Measurements from ENCODE around the gene GPR158.

GPR158 gene

DNA sequence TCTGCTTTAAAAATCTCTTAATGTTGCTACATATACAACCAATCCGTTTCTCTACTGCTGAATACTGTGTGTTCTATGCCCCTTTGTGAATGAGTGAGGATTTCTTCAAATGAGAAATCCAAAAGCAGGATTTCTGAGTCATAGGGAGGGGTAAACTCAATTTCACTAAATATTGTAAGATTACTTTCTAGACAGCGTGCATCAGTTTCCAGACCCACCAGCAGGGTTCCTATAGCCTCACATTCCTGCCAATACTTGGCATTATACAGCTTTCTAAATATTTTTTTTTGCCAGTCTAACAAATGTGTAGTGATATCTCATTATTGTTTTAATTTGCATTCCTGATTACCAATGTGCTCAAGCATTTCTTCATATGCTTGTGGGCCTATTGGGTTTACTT lies 35.5 kb downstream of the GPR158 start:
- DNase-seq (ENCODE audit: insufficient read length) (no peak), FAIRE-seq (no peak)
- TF ChIP-seq POLR2A (IDR thresholded peaks at IDR 0.05; ENCODE audit: low read depth, low read length), result no peak
- TF ChIP-seq POLR2AphosphoS5 (IDR thresholded peaks at IDR 0.05; ENCODE audit: low read depth, low read length), result no peak
- TF ChIP-seq TAF1 (IDR thresholded peaks at IDR 0.05; ENCODE audit: borderline replicate concordance, low read depth, low read length), result no peak

DNA sequence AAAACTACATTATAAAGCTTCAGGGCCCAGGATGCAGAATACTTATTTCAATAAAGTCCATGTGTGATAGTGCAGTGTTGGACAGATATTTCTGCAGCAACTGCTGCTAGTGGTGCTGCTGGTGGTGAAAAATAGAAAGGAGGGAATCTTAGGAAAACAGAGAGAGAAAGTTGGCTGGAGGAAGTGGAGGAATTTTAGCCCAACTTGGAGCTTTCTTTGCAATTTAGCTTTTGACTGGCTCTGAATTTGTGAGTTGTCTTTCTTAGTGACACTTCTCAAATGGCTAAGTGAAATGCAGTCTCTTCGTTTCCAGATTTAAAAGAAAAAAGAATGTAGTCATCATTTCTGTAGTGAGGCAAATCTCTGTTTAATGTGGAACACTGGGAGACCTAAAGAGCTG lies 45.4 kb downstream of the GPR158 start:
- TF ChIP-seq TAF1 (IDR thresholded peaks at IDR 0.05; ENCODE audit: borderline replicate concordance, low read depth, low read length) (no peak), POLR2AphosphoS5 (IDR thresholded peaks at IDR 0.05; ENCODE audit: low read depth, low read length) (no peak), POLR2A (IDR thresholded peaks at IDR 0.05; ENCODE audit: low read depth, low read length) (no peak)

DNA sequence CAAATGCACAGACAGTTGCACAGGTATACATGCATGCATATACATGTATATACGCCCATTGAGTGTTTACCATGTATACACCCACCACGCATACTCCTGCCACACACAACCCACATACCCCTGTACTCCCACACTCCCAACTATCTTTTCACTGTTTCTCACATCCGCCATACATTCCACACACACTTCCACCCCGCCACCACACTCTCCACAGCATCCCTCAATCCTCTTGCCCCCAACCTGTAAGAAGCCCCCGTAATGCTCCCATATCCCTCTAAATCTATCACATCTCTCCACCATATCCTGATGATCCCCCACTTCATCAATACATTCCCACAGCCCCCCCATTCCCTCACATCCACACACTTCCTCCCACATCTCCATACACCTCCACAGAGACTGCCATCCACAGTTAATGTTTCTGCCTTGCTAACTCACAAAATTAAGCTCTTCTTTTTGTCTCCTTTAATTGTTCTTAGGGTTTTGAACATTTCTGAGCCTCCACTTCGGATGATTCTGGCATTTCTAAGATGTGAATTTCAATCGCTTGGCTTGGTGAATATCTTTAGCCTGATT lies 47.4 kb downstream of the GPR158 start:
- TF ChIP-seq POLR2A (IDR thresholded peaks at IDR 0.05; ENCODE audit: low read depth, low read length) (no peak), TAF1 (IDR thresholded peaks at IDR 0.05; ENCODE audit: borderline replicate concordance, low read depth, low read length) (no peak), POLR2AphosphoS5 (IDR thresholded peaks at IDR 0.05; ENCODE audit: low read depth, low read length) (no peak)
- DNase-seq (ENCODE audit: insufficient read length) (no peak), FAIRE-seq (no peak)

More for the DNA sequence above, 45.4 kb downstream of the GPR158 start:
- DNase-seq (ENCODE audit: insufficient read length) (no peak), FAIRE-seq (no peak)

DNA sequence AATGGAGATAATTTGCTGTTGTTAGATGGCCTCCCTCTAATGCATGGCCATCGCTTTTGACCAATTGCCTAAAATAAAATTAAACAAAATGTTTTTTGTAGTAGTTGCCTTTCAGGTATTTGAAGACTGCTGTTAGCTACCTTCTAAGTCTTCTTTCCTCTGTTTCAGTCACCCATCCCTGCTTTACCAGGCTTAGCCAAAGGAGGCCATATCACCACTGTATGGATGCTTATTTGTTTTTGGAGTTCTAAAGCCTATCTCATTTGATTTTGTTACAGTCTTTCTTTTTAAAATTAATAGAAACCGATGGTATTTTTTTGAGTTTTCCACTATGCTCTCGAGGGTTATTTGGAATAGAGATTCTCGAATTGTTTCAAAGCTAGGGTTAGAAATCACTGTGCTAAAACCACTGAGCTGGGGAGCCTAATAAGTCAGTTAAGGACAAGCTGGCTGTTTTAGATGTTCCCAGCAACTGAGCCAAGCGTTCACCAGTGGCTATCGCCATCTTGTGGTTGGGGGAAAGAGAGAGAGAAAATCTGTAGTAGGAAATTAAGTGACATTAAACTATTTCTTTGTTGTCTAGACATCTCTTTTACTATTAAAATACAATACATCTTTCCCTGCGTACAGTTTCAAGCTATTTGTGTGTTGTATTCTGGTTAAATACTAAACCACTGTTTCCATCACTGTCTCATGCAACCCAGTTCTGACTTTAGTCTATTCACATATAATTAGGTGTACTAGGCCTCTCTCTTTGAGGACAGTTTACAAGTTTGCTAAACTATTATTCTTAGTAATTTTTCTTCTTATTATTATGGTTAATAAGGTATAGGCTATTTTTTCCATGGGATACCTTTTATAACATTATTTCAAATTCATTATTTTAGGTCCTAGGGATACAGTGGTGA lies 52.2 kb downstream of the GPR158 start:
- FAIRE-seq, result no peak
- no peak for TF ChIP-seq TAF1 (IDR thresholded peaks at IDR 0.05; ENCODE audit: borderline replicate concordance, low read depth, low read length)
- no peak for TF ChIP-seq POLR2AphosphoS5 (IDR thresholded peaks at IDR 0.05; ENCODE audit: low read depth, low read length)
- no peak for TF ChIP-seq POLR2A (IDR thresholded peaks at IDR 0.05; ENCODE audit: low read depth, low read length)
- no peak for DNase-seq (ENCODE audit: insufficient read length)

DNA sequence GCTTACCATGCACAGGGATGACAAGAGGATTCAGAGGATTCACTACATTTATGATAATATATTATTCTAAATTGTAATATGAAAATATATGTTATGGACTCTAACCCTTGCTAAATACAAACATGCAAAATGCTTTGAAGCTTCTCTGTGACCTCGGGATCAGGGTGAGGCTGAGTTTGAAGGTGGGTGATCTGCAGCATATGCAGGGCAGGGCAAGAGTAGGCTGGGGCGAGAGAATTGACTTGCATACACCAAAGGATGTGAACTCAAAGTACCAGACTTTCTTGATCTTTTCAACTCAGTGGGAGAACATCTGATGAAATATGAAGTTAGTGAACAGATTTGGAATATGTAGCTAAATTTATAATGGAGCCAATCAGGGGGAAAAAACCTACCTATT lies 57.0 kb downstream of the GPR158 start:
- DNase-seq (ENCODE audit: insufficient read length), result no peak
- FAIRE-seq, result no peak

DNA sequence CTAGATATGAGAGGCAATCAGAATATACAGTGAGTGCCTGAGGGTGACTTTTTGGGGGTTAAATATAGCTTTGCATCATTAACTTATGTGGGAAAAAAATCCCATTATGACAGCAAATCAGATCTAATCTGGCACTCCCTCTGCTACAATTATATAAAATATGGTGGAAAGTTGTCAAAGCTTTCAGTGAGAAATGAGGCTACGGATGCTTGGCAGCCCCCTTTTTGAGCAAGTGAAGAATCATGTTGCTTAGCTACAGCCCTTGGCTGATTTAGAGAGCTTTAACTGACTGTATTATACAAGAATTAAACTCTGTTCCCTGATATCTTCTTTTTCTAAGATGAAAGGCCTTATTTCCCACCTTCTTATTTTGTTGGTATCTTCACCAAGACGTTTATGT lies 57.4 kb downstream of the GPR158 start:
- FAIRE-seq (no peak), DNase-seq (ENCODE audit: insufficient read length) (no peak)
- TF ChIP-seq TAF1 (IDR thresholded peaks at IDR 0.05; ENCODE audit: borderline replicate concordance, low read depth, low read length) (no peak), POLR2AphosphoS5 (IDR thresholded peaks at IDR 0.05; ENCODE audit: low read depth, low read length) (no peak), POLR2A (IDR thresholded peaks at IDR 0.05; ENCODE audit: low read depth, low read length) (no peak)

More for the DNA sequence above, 57.0 kb downstream of the GPR158 start:
- TF ChIP-seq POLR2AphosphoS5 (IDR thresholded peaks at IDR 0.05; ENCODE audit: low read depth, low read length), result no peak
- no peak for TF ChIP-seq POLR2A (IDR thresholded peaks at IDR 0.05; ENCODE audit: low read depth, low read length)
- TF ChIP-seq TAF1 (IDR thresholded peaks at IDR 0.05; ENCODE audit: borderline replicate concordance, low read depth, low read length), result no peak

DNA sequence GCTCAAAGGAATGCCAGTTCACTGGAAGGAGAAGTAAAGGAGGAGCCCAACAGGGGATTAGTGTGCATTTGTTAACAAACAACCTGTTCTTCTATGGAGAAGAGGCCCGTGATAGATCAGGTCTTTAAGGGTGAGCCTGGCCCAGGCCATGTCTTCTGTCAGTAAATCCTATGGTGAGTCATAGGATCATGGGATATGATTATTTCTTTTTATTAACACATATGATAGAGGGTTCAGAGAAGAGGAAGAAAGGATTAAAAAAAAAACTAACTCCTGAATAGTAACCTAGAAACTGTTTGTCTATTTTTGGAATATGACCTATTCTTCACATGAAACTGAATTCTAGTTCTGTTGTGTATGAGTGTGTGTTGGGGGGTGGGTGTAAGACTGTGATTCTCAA lies 70.4 kb downstream of the GPR158 start:
- TF ChIP-seq TAF1 (IDR thresholded peaks at IDR 0.05; ENCODE audit: borderline replicate concordance, low read depth, low read length) (no peak), POLR2A (IDR thresholded peaks at IDR 0.05; ENCODE audit: low read depth, low read length) (no peak), POLR2AphosphoS5 (IDR thresholded peaks at IDR 0.05; ENCODE audit: low read depth, low read length) (no peak)
- FAIRE-seq (no peak), DNase-seq (ENCODE audit: insufficient read length) (no peak)

DNA sequence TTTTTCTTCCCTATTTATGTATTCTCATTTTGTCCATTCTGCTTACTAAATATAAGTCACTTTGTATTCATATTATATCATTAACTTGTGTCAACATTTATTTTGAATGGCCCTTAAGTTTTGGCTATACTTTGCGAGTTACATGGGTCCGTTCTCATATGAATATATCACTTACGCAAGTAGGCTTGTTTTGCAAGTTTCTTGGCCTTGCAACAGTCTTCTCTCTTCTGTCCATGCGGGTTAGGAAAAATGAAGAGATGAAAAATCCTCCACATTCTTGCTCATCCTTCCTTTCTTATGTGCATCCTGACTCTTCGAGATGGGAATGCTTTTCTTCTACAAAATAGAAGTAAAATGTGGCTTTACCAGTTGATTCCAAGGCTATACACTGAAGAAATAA lies 82.8 kb downstream of the GPR158 start:
- FAIRE-seq (no peak), DNase-seq (ENCODE audit: insufficient read length) (no peak)
- TF ChIP-seq POLR2AphosphoS5 (IDR thresholded peaks at IDR 0.05; ENCODE audit: low read depth, low read length) (no peak), TAF1 (IDR thresholded peaks at IDR 0.05; ENCODE audit: borderline replicate concordance, low read depth, low read length) (no peak), POLR2A (IDR thresholded peaks at IDR 0.05; ENCODE audit: low read depth, low read length) (no peak)

DNA sequence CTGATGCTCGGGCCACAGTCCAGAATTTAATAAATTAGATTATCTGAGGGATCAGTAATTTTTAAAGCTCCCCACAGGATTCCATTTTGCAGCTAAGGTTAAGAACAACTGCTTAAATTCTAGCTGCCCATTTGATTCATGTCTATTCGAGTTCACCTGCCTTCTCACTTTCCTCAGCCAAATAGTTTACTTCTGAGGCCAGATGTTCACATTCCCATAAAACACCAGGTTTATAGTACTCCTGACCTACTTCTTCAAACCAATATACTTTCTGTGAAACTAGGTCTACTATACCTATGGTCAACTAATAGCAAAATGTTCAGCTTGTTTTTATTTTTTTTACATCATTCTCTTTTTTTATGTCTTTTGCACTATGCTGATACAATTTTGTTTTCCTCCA lies 86.3 kb downstream of the GPR158 start:
- FAIRE-seq (no peak), DNase-seq (ENCODE audit: insufficient read length) (no peak)
- TF ChIP-seq POLR2A (IDR thresholded peaks at IDR 0.05; ENCODE audit: low read depth, low read length) (no peak), POLR2AphosphoS5 (IDR thresholded peaks at IDR 0.05; ENCODE audit: low read depth, low read length) (no peak), TAF1 (IDR thresholded peaks at IDR 0.05; ENCODE audit: borderline replicate concordance, low read depth, low read length) (no peak)

DNA sequence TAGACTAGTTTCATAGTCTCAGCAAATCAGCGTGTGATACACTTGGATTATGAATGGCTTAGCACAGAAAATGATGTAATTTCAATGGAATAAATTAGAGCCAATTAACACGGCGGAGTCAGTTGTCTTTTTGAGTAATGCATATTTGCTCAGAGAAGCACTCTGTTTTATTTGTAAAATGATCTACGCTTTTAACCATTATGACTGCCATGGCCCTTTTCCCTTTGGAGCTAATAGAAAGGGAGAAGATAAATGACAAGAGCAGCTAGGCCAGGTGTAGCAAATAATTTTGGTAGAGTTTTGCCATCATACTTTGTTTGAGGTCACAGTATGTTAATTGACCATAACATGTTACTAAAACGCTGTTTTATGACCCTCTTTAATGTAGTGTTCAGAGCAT lies 86.8 kb downstream of the GPR158 start:
- FAIRE-seq, result no peak
- TF ChIP-seq POLR2A (IDR thresholded peaks at IDR 0.05; ENCODE audit: low read depth, low read length) (no peak), POLR2AphosphoS5 (IDR thresholded peaks at IDR 0.05; ENCODE audit: low read depth, low read length) (no peak), TAF1 (IDR thresholded peaks at IDR 0.05; ENCODE audit: borderline replicate concordance, low read depth, low read length) (no peak)
- no peak for DNase-seq (ENCODE audit: insufficient read length)

DNA sequence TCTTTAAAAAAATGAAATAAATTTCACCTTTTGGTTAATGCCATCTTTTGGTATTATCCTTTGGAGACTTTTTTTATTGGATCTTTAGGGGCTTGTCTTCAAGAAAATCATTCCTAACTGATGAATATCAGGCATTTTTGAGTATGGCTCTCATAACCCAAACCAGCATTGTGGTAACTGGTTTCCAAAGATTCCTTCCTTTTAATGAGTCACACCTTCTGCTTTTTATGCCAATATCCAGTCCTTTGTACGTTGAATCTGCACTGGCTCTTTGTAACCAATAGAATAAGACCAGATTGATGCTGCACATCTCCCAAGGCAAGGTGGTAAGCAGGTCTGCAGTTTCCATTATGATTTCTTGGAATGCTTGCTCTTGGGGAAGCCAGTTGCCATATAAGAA lies 89.1 kb downstream of the GPR158 start:
- DNase-seq (ENCODE audit: insufficient read length), result no peak
- no peak for TF ChIP-seq POLR2AphosphoS5 (IDR thresholded peaks at IDR 0.05; ENCODE audit: low read depth, low read length)
- TF ChIP-seq TAF1 (IDR thresholded peaks at IDR 0.05; ENCODE audit: borderline replicate concordance, low read depth, low read length), result no peak
- no peak for TF ChIP-seq POLR2A (IDR thresholded peaks at IDR 0.05; ENCODE audit: low read depth, low read length)
- FAIRE-seq, result no peak

DNA sequence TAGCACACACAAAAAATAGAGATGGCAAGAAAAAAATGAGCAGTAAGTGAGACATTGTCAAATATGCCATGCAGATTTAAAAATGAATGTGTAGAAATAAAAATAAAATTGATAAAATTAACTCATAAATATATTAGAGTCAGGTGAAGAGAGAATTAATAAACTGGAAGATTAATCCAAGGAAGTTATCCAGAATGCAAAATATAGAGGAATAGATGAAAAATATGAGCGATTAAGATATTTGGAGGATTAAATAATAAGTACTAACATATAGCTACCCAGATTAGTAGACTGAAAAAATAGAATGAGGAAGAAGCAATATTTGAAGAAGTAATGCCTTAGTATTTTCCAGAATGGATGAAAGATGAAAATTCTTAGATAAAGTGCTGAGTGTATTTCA lies 103.4 kb downstream of the GPR158 start:
- TF ChIP-seq POLR2AphosphoS5 (IDR thresholded peaks at IDR 0.05; ENCODE audit: low read depth, low read length) (no peak), POLR2A (IDR thresholded peaks at IDR 0.05; ENCODE audit: low read depth, low read length) (no peak), TAF1 (IDR thresholded peaks at IDR 0.05; ENCODE audit: borderline replicate concordance, low read depth, low read length) (no peak)
- FAIRE-seq (no peak), DNase-seq (ENCODE audit: insufficient read length) (no peak)

All from GM12892 (cell line).